ENCODE measurements around the gene TSHZ3.

GRCh38 chr19:31306006-31306753, 43.1 kb downstream of the TSHZ3 start:
- TF ChIP-seq EZH2 (IDR thresholded peaks at IDR 0.05; ENCODE audit: insufficient read depth, poor library complexity, severe bottlenecking), result no peak
- TF ChIP-seq EZH2phosphoT487 (IDR thresholded peaks at IDR 0.05; ENCODE audit: insufficient read depth, low read depth), result no peak

All from GM23248 (cell line).